Stomach (tissue), 4 donors: ENCODE results near the gene DCXR.

ENCODE experiments used
- CTCF ChIP-seq, 7 experiments: fragments of 450-650 bp in 4 of 7; fragments of 200-600 bp in 3 of 7; sonication (generic) in 3 of 7; IDR thresholded peaks; one replicate each; pipeline ENCODE4 v1.5.1; 2016 to 2019; ENCODE audit warnings: antibody characterized with exemption in 7 of 7, control low read depth in 2 of 7, mild to moderate bottlenecking in 1 of 7
- POLR2A ChIP-seq, 4 donors: fragments of 450-650 bp; IDR thresholded peaks; one replicate each; pipeline ENCODE4 v1.6.1; 2016; ENCODE audit warnings: antibody characterized with exemption in 4 of 4, control low read depth in 2 of 4, mild to moderate bottlenecking in 1 of 4, moderate library complexity in 1 of 4

GRCh38 chr17:82078433-82078832, 40.9 kb upstream of the DCXR start:
- TF ChIP-seq CTCF (IDR thresholded peaks at IDR 0.05) = no peak
- TF ChIP-seq POLR2A (IDR thresholded peaks at IDR 0.05) = no peak
